T-helper 2 cell treated with Interferon-gamma antibody and Interleukin-4, amounts not matched to agents 5 μg/mL and 100 μg/mL, for 36 hours (primary cell): ENCODE measurements around the gene ERGIC1.

ENCODE experiments used
- DNase-seq: peaks from one replicate; pipeline ENCODE4 v3.0.0; 2021; ENCODE audit warnings: low spot score
- H3K27ac Mint-ChIP-seq: one replicate; pipeline ENCODE4 v1.8.0; 2021; ENCODE audit warnings: mild to moderate bottlenecking, mixed read lengths
- H3K27me3 Mint-ChIP-seq: one replicate; pipeline ENCODE4 v1.8.0; 2021; ENCODE audit warnings: low read depth, mixed read lengths
- H3K36me3 Mint-ChIP-seq: one replicate; pipeline ENCODE4 v1.8.0; 2021; ENCODE audit warnings: low read depth, mixed read lengths
- H3K4me1 Mint-ChIP-seq: one replicate; pipeline ENCODE4 v1.8.0; 2021; ENCODE audit warnings: low read depth, mixed read lengths
- H3K4me3 Mint-ChIP-seq: one replicate; pipeline ENCODE4 v1.8.0; 2022; ENCODE audit warnings: mild to moderate bottlenecking, moderate library complexity, mixed read lengths
- H3K9me3 Mint-ChIP-seq: one replicate; pipeline ENCODE4 v1.8.0; 2021; ENCODE audit warnings: mixed read lengths

The ERGIC1 gene

DNA sequence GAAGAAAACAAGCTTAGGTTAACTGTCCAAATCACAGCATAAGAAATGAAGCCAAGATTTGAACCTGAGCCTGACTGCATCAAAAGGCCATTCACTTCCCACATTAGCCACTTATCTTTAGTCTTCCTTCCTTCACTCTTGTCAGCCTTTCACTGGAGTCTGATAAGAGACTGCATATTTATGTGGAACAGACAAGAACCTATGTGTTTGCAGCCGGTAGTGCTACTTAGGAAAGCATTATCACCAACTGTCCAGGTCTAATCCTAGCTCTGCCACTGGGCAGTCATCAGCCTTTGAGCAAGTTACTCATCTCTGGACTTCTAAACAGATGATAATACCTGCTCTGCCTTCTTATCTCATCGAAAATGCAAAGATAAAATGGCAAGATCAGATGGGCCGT lies 137.4 kb downstream of the ERGIC1 start:
- no peak overlapping the region for H3K4me3 Mint-ChIP-seq
- peaks cover 2% of the 10 kb centered on the region for H3K27me3 Mint-ChIP-seq
- no peak overlapping the region for H3K27ac Mint-ChIP-seq
- no peaks in the 10 kb centered on the region for H3K9me3 Mint-ChIP-seq
- H3K4me1 Mint-ChIP-seq: no peaks in the 10 kb centered on the region
- no peak for DNase-seq
- peaks cover 6% of the 10 kb centered on the region for H3K36me3 Mint-ChIP-seq

- Mint-ChIP-seq H3K9me3 (no peaks in the 10 kb centered on the region), H3K36me3 (peaks cover 6% of the 10 kb centered on the region), H3K27ac (no peak overlapping the region), H3K4me3 (no peak overlapping the region), H3K4me1 (no peaks in the 10 kb centered on the region), H3K27me3 (peaks cover 2% of the 10 kb centered on the region)
- no peak for DNase-seq
Measured at GRCh38 chr5:172972552-172972951, 138.5 kb downstream of the ERGIC1 start.

- DNase-seq: no peak
- Mint-ChIP-seq H3K27ac (no peak overlapping the region), H3K27me3 (peaks cover 2% of the 10 kb centered on the region), H3K9me3 (no peaks in the 10 kb centered on the region), H3K4me1 (no peaks in the 10 kb centered on the region), H3K36me3 (peaks cover 6% of the 10 kb centered on the region), H3K4me3 (no peak overlapping the region)
Measured at GRCh38 chr5:172973127-172973916, 139.3 kb downstream of the ERGIC1 start.

DNA sequence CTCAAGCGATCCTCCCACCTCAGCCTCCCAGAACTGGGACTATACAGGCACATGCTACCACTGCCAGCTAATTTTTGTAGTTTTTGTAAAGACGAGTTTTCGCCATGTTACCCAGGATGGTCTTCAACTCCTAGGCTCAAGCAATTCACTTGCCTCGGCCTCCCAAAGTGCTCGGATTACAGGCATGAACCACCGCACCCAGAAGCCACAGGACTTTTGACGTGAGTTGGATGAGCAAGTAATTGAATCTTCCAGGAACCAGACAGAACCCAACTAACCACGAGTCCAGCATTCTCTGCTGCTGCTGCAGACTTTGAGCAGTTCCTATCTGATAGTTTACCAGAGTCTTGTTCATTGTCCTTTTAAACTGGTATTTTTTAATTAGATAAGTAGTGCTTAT lies 139.9 kb downstream of the ERGIC1 start:
- peaks cover 2% of the 10 kb centered on the region for H3K27me3 Mint-ChIP-seq
- H3K4me3 Mint-ChIP-seq: no peak overlapping the region
- H3K9me3 Mint-ChIP-seq: no peaks in the 10 kb centered on the region
- H3K27ac Mint-ChIP-seq: no peak overlapping the region
- H3K36me3 Mint-ChIP-seq: peaks cover 5% of the 10 kb centered on the region
- H3K4me1 Mint-ChIP-seq: peaks cover 1% of the 10 kb centered on the region
- DNase-seq: no peak

DNA sequence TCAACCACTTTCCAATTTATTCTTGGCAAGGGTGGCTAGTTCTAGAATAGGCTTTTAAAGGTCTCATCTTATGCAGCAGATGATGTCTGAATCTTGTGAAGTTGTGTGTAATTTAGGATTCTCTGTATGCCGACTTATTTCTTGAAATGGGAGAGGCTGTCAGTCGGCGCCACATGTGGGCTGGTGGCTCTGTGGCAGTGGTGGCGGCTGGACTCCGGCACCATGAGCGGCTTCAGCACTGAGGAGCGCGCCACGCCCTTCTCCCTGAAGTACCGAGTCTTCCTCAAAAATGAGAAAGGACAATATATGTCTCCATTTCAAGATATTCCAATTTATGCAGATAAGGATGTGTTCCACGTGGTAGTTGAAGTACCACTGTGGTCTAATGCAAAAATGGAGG lies 141.2 kb downstream of the ERGIC1 start:
- H3K4me1 Mint-ChIP-seq: peaks cover 1% of the 10 kb centered on the region
- no peaks in the 10 kb centered on the region for H3K9me3 Mint-ChIP-seq
- peaks cover 2% of the 10 kb centered on the region for H3K27me3 Mint-ChIP-seq
- H3K36me3 Mint-ChIP-seq: peaks cover under 1% of the 10 kb centered on the region
- H3K27ac Mint-ChIP-seq: no peak overlapping the region
- no peak for DNase-seq
- no peak overlapping the region for H3K4me3 Mint-ChIP-seq

DNA sequence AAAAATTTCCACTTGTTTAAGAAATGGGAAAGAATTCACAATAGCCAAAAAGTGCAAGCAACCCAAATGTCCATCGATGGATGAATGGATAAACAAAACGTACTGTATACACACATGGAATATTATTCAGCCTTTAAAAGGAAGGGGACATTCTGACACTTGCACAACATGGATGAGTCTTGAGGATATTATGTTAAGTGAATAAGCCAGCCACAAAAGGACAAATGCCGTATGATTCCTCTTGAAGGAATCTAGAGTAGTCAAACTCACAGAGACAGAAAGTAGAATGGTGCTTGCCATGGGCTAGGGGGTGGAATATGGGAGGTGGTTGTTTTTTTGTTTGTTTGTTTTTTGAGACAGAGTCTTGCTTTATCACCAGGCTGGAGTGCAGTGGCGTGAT lies 145.7 kb downstream of the ERGIC1 start:
- Mint-ChIP-seq H3K4me1 (peaks cover 6% of the 10 kb centered on the region), H3K27me3 (peaks cover 2% of the 10 kb centered on the region), H3K36me3 (no peaks in the 10 kb centered on the region), H3K9me3 (no peaks in the 10 kb centered on the region), H3K4me3 (no peak overlapping the region), H3K27ac (no peak overlapping the region)
- no peak for DNase-seq

DNA sequence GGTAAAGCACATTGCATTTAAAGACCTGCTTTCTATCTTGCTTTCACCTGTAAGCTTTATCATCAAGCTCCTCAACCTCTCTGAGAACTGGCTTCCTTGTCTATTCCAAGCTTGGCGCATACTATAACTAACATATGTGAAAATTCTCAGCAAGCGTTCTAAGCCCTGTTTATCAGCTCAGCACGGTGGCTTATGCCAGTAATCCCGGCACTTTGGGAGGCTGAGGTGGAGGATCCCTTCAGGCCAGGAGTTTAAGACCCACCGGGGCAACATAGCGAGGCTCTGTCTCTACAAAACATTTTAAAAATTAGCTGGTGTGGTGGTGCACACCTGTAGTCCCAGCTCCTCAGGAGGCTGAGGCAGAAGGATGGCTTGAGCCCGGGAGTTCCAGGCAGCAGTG lies 147.9 kb downstream of the ERGIC1 start:
- DNase-seq: no peak
- Mint-ChIP-seq H3K36me3 (peaks cover 15% of the 10 kb centered on the region), H3K4me3 (no peak overlapping the region), H3K9me3 (no peaks in the 10 kb centered on the region), H3K27ac (no peak overlapping the region), H3K4me1 (peaks cover 16% of the 10 kb centered on the region), H3K27me3 (no peaks in the 10 kb centered on the region)

DNA sequence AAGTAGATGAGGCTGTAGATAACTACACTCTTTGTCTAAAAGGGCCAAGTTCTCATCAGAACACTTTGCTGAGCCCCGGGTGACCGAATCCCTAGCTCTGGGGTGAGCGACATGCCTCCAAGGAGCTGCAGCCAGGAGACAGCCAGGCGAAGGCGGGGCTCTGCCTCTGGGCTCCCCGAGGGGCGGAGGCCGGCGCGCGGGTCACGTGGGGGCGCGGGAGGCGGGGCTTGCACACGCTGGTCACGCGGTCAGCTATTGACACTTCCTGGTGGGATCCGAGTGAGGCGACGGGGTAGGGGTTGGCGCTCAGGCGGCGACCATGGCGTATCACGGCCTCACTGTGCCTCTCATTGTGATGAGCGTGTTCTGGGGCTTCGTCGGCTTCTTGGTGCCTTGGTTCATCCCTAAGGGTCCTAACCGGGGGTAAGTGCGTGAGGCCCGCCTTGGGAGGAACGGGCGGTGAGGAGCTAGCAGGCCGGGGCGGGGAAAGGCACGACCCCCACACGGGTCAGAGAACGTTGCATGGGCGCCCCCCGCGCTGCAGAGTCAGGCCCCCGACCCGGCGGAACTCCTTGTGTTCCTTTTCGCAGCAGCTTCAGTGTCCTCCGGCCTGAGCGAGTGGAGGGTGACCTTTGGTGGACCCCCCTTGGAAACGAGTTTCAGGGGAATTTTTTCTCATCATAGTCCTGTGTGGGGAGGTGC lies 149.6 kb downstream of the ERGIC1 start, which contains the start of gene ATP6V0E1:
Gene ATP6V0E1 (plus strand): TSS at position 230 of the 702 bp plus-strand sequence. CDS start 90 bp downstream, at position 320.
- peak within 1 kb of the TSS; percentile 98 for H3K27ac Mint-ChIP-seq
- no peaks in the 10 kb centered on the region for H3K27me3 Mint-ChIP-seq
- H3K9me3 Mint-ChIP-seq: no peaks in the 10 kb centered on the region
- H3K4me3 Mint-ChIP-seq: peak within 1 kb of the TSS; percentile 88
- peak; percentile 95 for DNase-seq
- H3K4me1 Mint-ChIP-seq: peaks cover 24% of the 10 kb centered on the region
- peaks cover 21% of the 10 kb centered on the region for H3K36me3 Mint-ChIP-seq

DNA sequence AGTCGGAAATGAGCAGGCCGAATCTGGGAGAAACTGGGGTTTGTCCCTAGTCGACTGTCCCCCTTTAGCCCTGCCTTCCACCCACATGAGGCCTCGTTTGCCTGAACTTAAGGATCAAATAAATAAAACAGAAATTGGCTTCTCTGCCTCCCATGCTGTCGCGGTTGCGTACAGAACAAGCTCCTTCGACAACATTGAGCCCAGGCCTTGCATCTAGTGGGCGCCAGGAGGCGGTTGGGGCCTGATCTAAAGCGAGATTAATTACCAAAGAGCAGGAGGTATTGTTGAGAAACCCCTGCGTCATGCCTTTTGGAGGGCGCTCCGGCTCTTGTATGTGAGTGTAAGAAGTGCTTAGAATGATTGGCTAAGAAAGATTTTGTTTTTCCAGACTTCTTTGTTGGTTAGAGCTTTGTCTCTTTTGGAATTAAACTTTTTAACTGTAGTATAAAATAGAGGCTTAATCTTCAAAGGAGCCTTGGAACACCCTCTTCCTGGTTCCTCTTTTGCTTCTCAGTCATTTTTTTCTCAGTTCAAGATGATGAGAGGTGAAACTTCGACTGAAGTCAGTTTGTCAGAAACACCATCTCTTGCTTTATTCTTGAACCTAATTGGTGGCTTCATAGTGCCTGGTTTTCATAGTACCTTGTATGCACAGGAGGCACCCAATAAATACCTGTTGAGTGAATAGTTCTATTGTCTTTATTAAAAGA lies 150.3 kb downstream of the ERGIC1 start:
- Mint-ChIP-seq H3K27ac (peak overlapping the region; percentile 98), H3K36me3 (peaks cover 25% of the 10 kb centered on the region), H3K4me1 (peaks cover 23% of the 10 kb centered on the region), H3K27me3 (no peaks in the 10 kb centered on the region), H3K4me3 (peak overlapping the region; percentile 88), H3K9me3 (no peaks in the 10 kb centered on the region)
- DNase-seq: peak; percentile 74

DNA sequence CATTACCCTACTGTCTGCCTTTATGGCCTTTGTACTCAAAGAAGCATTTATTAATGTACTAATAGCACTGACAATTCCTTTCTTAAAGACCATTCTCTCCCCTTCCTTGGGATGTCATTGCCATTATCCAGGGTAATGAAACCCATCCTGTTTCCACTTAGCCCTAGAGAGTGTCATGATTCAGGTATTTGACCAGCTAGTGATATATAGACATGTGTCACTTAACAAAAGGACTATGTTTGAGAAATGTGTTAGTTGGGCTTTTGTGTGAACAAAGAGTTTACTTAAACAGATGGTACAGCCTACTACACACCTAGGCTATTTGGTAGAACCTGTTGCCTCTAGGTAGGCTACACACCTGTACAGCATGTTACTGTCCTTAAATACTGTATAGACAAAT lies 151.5 kb downstream of the ERGIC1 start:
- H3K36me3 Mint-ChIP-seq: peaks cover 25% of the 10 kb centered on the region
- no peaks in the 10 kb centered on the region for H3K27me3 Mint-ChIP-seq
- peaks cover 23% of the 10 kb centered on the region for H3K4me1 Mint-ChIP-seq
- H3K4me3 Mint-ChIP-seq: peak overlapping the region; percentile 88
- no peaks in the 10 kb centered on the region for H3K9me3 Mint-ChIP-seq
- DNase-seq: no peak
- H3K27ac Mint-ChIP-seq: peak overlapping the region; percentile 59

DNA sequence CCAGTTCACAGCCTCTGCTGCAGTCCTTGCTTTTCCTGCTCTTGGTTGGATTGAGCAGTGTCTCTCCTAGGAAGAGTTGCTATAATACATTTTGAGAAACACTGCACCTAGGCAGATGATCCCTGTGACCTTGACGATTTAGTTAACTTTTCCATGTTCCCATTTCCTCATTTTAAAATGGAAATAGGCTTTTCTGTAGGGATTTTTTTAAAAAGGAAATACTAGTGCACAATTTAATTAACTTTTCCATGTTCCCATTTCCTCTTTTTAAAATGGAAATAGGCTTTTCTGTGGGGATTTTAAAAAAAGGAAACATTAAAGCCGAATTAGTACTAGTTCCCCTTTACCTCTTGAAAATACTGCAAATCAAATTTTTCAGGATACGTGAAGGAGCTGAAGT lies 154.2 kb downstream of the ERGIC1 start:
- Mint-ChIP-seq H3K36me3 (peaks cover 36% of the 10 kb centered on the region), H3K4me3 (no peak overlapping the region), H3K4me1 (peaks cover 30% of the 10 kb centered on the region), H3K9me3 (no peaks in the 10 kb centered on the region), H3K27ac (no peak overlapping the region), H3K27me3 (no peaks in the 10 kb centered on the region)
- no peak for DNase-seq

DNA sequence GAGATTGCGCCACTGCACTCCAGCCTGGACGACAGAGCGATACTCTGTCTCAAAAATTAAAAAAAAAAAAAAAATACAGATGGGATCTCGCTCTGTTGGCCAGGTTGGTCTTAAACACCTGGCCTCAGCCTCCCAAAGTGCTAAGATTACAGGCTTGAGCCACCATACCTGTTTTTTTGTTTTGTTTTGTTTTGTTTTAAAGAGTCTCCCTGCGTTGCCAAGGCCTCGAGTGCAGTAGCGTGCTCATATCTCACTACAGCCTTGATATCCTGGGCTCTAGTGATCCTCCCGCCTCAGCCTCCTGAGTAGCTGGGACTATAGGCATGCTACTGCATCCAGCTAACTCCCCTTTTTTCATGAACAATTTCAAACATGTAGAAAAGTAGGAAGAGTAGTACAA lies 156.7 kb downstream of the ERGIC1 start:
- no peak for DNase-seq
- Mint-ChIP-seq H3K27me3 (no peaks in the 10 kb centered on the region), H3K27ac (no peak overlapping the region), H3K4me1 (peaks cover 25% of the 10 kb centered on the region), H3K4me3 (no peak overlapping the region), H3K36me3 (peaks cover 43% of the 10 kb centered on the region), H3K9me3 (no peaks in the 10 kb centered on the region)

- DNase-seq: no peak
- Mint-ChIP-seq H3K4me3 (no peak overlapping the region), H3K4me1 (peaks cover 13% of the 10 kb centered on the region), H3K9me3 (no peaks in the 10 kb centered on the region), H3K27ac (no peak overlapping the region), H3K36me3 (peaks cover 35% of the 10 kb centered on the region), H3K27me3 (no peaks in the 10 kb centered on the region)
Measured at GRCh38 chr5:172994405-172994804, 160.4 kb downstream of the ERGIC1 start.

GRCh38 chr5:172999372-172999973 lies 165.4 kb downstream of the ERGIC1 start:
- no peak for DNase-seq
- no peaks in the 10 kb centered on the region for H3K9me3 Mint-ChIP-seq
- no peak overlapping the region for H3K4me3 Mint-ChIP-seq
- H3K36me3 Mint-ChIP-seq: peaks cover 30% of the 10 kb centered on the region
- H3K27ac Mint-ChIP-seq: no peak overlapping the region
- H3K4me1 Mint-ChIP-seq: peaks cover 23% of the 10 kb centered on the region
- no peaks in the 10 kb centered on the region for H3K27me3 Mint-ChIP-seq
